Left forelimb (tissue), 1 donor: Measurements from ENCODE around the gene CCDC6.
"Not testable (repeated sequence)": the region's sequence is repeated elsewhere in the genome, so short reads cannot be mapped to it uniquely, and the experiment has no call there.

Experiments
- DNase-seq: peaks from one replicate; pipeline ENCODE4 v3.0.0-alpha.2; 2018; ENCODE audit warnings: low spot score

Gene CCDC6

GRCh38 chr10:59906417-59907202 is at the start of gene CCDC6:
TSS of gene CCDC6 (minus strand) at chr10:59906556. CDS start at chr10:59906424, 132 bp downstream.
- DNase-seq = peak; percentile 94

- no peak for DNase-seq
These were observed 47.9 kb upstream of the CCDC6 start for GRCh38 chr10:59954296-59954695.

- DNase-seq = not testable (repeated sequence)
These were observed 47.4 kb upstream of the CCDC6 start for GRCh38 chr10:59953711-59954110.

- DNase-seq = no peak
These were observed 43.7 kb upstream of the CCDC6 start for GRCh38 chr10:59950105-59950504.

- no peak for DNase-seq
These were observed 43.3 kb upstream of the CCDC6 start for GRCh38 chr10:59949608-59950007.

- no peak for DNase-seq
These were observed 39.6 kb upstream of the CCDC6 start for GRCh38 chr10:59945991-59946390.

GRCh38 chr10:59945590-59945989 is 39.2 kb upstream of the CCDC6 start:
- DNase-seq = no peak

GRCh38 chr10:59944339-59944935 is 38.1 kb upstream of the CCDC6 start:
- no peak for DNase-seq

- no peak for DNase-seq
These were observed 36.2 kb upstream of the CCDC6 start for GRCh38 chr10:59942556-59942955.

- no peak for DNase-seq
These were observed 31.4 kb upstream of the CCDC6 start for GRCh38 chr10:59937720-59938119.

GRCh38 chr10:59934701-59935100 is 28.3 kb upstream of the CCDC6 start:
- no peak for DNase-seq

GRCh38 chr10:59930788-59931521 is 24.6 kb upstream of the CCDC6 start:
- not testable (repeated sequence) for DNase-seq

- no peak for DNase-seq
These were observed 19.7 kb upstream of the CCDC6 start for GRCh38 chr10:59926086-59926485.

- no peak for DNase-seq
These were observed 16.6 kb upstream of the CCDC6 start for GRCh38 chr10:59922907-59923306.

- DNase-seq = no peak
These were observed 11.6 kb upstream of the CCDC6 start for GRCh38 chr10:59917922-59918321.

GRCh38 chr10:59913547-59914237 is 7.3 kb upstream of the CCDC6 start:
- DNase-seq = no peak

GRCh38 chr10:59910867-59911266 is 4.5 kb upstream of the CCDC6 start:
- DNase-seq = no peak

- DNase-seq = no peak
These were observed 3.5 kb upstream of the CCDC6 start for GRCh38 chr10:59909815-59910214.

- DNase-seq = no peak
These were observed 2.4 kb upstream of the CCDC6 start for GRCh38 chr10:59908808-59909143.

GRCh38 chr10:59907918-59908807 is 1.8 kb upstream of the CCDC6 start:
- no peak for DNase-seq

GRCh38 chr10:59907537-59907917 is 1.2 kb upstream of the CCDC6 start:
- no peak for DNase-seq
